HL-60 (cell line): Measurements from ENCODE around the gene C16orf74.

ENCODE experiments used
- DNase-seq, 2 experiments: peaks; one replicate each; pipeline ENCODE4 v3.0.0-alpha.2; 2010 to 2020; ENCODE audit warnings: low read depth in 1 of 2, low spot score in 1 of 2
- H3K27ac ChIP-seq: fragments of 250-450 bp; sonication (Bioruptor Pico); replicated peaks from 2 replicates; pipeline ENCODE4 v1.5.1; 2020; ENCODE audit warnings: mild to moderate bottlenecking, moderate library complexity
- H3K27me3 ChIP-seq: fragments of 250-450 bp; sonication (Bioruptor Pico); 2 replicates; pipeline ENCODE4 v1.5.1; 2021; ENCODE audit warnings: mild to moderate bottlenecking, moderate library complexity; ENCODE audit not compliant: insufficient read depth, poor library complexity, severe bottlenecking
- H3K4me3 ChIP-seq: replicated peaks from 2 replicates; pipeline ENCODE4 v1.5.1; 2011; ENCODE audit warnings: mild to moderate bottlenecking, control low read depth, low read length; ENCODE audit not compliant: insufficient read depth
- GABPA ChIP-seq: IDR thresholded peaks from 2 replicates; pipeline ENCODE4 v1.6.1; 2012; ENCODE audit warnings: low read depth
- POLR2AphosphoS5 ChIP-seq: IDR thresholded peaks from 2 replicates; pipeline ENCODE4 v1.6.1; 2012; ENCODE audit warnings: low read depth
- SPI1 ChIP-seq: IDR thresholded peaks from 2 replicates; pipeline ENCODE4 v1.6.1; 2012; ENCODE audit warnings: low read depth, mild to moderate bottlenecking, borderline replicate concordance
- TF ChIP-seq, protein P1 (sequence below): IDR thresholded peaks from one replicate; pipeline ENCODE4 v1.5.1; 2011; ENCODE audit warnings: low read length, control low read depth, inconsistent platforms; ENCODE audit not compliant: insufficient read depth
- TF ChIP-seq, protein P2 (sequence below): IDR thresholded peaks from 2 replicates; pipeline ENCODE4 v1.6.1; 2012; ENCODE audit warnings: low read depth; ENCODE audit not compliant: insufficient replicate concordance

The C16orf74 gene

DNA sequence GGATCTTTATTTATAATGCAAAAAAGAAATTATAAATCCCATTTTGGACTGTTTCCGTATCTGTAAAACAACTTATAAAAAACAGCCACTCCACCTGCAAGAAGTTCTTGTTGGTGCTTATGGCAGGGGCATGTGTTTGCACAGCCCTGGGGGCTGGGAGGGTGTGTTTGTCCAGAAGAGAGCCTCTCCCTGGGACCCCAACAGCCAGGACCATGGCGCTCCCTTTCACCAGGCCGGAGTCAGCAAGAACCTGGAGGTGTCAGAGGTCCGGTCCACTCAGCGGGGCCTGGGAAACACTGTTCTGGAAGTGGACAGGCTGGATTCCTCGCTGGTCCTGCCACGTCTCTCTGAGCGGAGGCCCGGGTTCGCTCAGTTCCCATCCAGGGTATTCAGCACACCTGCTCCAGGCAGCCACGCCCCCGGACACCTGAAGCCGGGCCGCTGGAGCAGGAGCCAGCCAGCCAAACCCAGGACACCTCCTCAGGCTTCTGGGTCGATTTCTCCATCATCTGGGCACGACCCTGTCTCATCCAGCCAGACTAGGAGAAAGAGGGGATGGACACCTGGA lies 43.3 kb downstream of the C16orf74 start:
- no peak for DNase-seq
- TF ChIP-seq GABPA (no peak), SPI1 (no peak), POLR2AphosphoS5 (no peak)
- TF ChIP-seq, protein P1, sequence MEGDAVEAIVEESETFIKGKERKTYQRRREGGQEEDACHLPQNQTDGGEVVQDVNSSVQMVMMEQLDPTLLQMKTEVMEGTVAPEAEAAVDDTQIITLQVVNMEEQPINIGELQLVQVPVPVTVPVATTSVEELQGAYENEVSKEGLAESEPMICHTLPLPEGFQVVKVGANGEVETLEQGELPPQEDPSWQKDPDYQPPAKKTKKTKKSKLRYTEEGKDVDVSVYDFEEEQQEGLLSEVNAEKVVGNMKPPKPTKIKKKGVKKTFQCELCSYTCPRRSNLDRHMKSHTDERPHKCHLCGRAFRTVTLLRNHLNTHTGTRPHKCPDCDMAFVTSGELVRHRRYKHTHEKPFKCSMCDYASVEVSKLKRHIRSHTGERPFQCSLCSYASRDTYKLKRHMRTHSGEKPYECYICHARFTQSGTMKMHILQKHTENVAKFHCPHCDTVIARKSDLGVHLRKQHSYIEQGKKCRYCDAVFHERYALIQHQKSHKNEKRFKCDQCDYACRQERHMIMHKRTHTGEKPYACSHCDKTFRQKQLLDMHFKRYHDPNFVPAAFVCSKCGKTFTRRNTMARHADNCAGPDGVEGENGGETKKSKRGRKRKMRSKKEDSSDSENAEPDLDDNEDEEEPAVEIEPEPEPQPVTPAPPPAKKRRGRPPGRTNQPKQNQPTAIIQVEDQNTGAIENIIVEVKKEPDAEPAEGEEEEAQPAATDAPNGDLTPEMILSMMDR: no peak
- TF ChIP-seq, protein P2, sequence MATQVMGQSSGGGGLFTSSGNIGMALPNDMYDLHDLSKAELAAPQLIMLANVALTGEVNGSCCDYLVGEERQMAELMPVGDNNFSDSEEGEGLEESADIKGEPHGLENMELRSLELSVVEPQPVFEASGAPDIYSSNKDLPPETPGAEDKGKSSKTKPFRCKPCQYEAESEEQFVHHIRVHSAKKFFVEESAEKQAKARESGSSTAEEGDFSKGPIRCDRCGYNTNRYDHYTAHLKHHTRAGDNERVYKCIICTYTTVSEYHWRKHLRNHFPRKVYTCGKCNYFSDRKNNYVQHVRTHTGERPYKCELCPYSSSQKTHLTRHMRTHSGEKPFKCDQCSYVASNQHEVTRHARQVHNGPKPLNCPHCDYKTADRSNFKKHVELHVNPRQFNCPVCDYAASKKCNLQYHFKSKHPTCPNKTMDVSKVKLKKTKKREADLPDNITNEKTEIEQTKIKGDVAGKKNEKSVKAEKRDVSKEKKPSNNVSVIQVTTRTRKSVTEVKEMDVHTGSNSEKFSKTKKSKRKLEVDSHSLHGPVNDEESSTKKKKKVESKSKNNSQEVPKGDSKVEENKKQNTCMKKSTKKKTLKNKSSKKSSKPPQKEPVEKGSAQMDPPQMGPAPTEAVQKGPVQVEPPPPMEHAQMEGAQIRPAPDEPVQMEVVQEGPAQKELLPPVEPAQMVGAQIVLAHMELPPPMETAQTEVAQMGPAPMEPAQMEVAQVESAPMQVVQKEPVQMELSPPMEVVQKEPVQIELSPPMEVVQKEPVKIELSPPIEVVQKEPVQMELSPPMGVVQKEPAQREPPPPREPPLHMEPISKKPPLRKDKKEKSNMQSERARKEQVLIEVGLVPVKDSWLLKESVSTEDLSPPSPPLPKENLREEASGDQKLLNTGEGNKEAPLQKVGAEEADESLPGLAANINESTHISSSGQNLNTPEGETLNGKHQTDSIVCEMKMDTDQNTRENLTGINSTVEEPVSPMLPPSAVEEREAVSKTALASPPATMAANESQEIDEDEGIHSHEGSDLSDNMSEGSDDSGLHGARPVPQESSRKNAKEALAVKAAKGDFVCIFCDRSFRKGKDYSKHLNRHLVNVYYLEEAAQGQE: no peak
- Histone ChIP-seq H3K27me3 (no peaks in the 10 kb centered on the region), H3K27ac (no peak overlapping the region), H3K4me3 (no peak overlapping the region)

DNA sequence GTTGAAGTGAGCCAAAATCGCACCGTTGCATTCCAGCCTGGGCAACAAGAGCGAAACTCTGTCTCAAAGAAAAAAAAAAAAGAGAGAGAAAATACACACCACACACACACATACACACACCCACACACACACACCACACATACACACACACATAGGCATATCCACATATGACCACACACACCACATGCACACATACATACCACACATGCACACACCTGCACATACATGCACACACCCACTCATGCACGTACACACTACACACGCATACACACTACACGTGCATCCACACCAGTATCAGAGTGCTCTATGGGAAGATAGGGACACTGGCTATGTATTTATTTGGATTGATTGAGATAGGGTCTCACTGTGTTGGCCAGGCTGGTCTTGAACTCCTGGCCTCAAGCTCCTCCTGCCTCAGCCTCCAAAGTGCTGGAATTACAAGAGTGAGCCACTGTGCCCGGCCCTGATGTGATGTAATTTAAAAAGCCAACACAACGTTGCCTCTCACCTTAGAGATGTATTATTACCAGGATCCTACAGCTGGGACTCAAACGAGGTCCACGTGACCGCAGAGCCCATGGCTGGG lies 44.4 kb downstream of the C16orf74 start:
- Histone ChIP-seq H3K4me3 (no peak overlapping the region), H3K27me3 (no peaks in the 10 kb centered on the region), H3K27ac (no peak overlapping the region)
- DNase-seq: no peak
- TF ChIP-seq GABPA: no peak
- no peak for TF ChIP-seq POLR2AphosphoS5
- TF ChIP-seq, protein P1: no peak
- TF ChIP-seq SPI1: no peak
- TF ChIP-seq, protein P2: no peak

DNA sequence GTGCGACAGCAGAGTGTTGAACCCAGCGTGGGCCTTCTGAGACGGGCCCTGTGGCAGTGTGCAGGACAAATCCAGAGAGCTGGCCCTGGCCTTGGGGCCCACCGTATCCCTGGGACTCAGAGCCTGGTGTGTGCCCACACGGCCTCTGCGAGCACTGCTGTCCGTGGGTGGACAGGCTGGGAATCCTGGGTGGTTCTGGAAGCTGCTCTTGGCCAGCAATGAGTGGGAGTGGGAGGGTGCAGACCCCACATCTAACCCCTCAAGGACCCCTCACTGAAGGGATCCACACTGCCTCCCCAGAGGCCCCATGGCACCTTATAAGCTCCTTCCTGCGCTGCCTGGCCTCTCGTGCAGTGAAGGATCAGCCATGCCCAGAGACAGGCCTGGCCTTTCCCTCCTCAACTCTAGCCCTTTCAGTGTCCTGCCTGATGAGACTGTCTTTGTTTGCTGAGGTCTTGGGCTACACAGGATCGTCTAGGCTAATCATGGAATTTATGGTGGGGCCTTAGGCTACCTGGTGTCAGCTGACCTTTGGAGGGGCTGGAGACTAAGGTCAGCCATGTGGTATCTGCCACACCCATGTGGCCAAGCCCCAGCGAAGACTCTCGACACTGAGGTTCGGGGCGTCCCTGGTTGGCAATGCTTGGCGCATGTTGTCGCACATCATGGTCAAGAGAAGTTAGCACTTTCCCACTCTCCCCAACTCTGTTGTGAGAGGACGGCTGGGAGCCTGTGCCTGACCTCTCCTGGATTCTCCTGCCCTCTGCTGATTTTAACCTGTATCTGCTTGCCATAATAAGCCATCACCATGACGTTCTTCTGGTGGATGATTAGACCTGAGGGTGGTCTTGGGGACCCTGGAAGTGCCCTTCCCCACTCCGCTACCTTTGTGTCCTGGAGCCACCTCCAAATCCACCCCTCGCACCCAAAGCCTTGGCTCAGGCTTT lies 45.7 kb downstream of the C16orf74 start:
- no peak for TF ChIP-seq GABPA
- TF ChIP-seq, protein P1: no peak
- TF ChIP-seq, protein P2: no peak
- no peak for TF ChIP-seq SPI1
- TF ChIP-seq POLR2AphosphoS5: no peak
- H3K27ac ChIP-seq: no peak overlapping the region
- no peaks in the 10 kb centered on the region for H3K27me3 ChIP-seq
- no peak overlapping the region for H3K4me3 ChIP-seq
- DNase-seq: no peak
